ENCODE measurements around the gene ADAM12.

ADAM12 gene

DNA sequence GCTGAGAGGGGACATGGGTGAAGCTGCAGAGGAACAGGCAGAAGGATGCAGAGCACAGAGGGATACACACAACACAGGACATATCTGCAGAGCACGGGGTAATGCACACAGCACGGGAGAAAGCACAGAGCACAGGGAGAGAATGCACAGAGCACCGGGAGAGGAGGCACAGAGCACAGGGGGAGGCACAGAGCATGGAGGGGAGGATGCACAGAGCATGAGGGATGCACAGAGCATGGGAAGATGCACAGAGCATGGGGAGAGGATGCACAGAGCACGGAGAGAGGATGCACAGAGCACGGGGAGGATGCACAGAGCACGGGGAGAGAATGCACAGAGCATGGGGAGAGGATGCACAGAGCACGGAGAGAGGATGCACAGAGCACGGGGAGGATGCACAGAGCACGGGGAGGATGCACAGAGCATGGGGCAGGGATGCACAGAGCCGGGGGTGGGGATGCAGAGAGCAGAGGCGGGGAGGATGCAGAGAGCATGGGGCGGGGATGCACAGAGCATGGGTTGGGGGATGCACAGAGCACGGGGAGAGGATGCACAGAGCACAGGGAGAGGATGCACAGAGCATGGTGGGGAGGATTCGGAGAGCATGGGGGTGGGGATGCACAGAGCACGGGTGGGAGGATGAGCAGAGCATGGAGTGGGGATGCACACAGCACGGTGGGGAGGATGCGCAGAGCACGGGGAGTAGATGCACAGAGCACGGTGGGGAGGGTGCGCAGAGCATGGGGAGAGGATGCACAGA is 230.0 kb downstream of the ADAM12 start:
- TF ChIP-seq TCF4 (CRISPR knock-in tag; IDR thresholded peaks at IDR 0.05; ENCODE audit: borderline replicate concordance) (no peak), OSR1 (CRISPR knock-in tag; IDR thresholded peaks at IDR 0.05) (no peak), ZFP30 (CRISPR knock-in tag; IDR thresholded peaks at IDR 0.05) (no peak), GLIS3 (CRISPR knock-in tag; IDR thresholded peaks at IDR 0.05) (no peak), ZC3H10 (CRISPR knock-in tag; IDR thresholded peaks at IDR 0.05) (no peak), ESRRG (CRISPR knock-in tag; IDR thresholded peaks at IDR 0.05) (no peak), ZNF565 (CRISPR knock-in tag; conservative IDR thresholded peaks at IDR 0.05; ENCODE audit: low read depth) (no peak), ZNF8 (CRISPR knock-in tag; IDR thresholded peaks at IDR 0.05) (no peak), ARNTL (CRISPR knock-in tag; IDR thresholded peaks at IDR 0.05; ENCODE audit: borderline replicate concordance, low read depth) (no peak), BACH2 (CRISPR knock-in tag; IDR thresholded peaks at IDR 0.05; ENCODE audit: borderline replicate concordance) (no peak), CSDC2 (CRISPR knock-in tag; IDR thresholded peaks at IDR 0.05) (no peak), PPARA (CRISPR knock-in tag; IDR thresholded peaks at IDR 0.05; ENCODE audit: borderline replicate concordance) (no peak)
- TF ChIP-seq, protein P1, sequence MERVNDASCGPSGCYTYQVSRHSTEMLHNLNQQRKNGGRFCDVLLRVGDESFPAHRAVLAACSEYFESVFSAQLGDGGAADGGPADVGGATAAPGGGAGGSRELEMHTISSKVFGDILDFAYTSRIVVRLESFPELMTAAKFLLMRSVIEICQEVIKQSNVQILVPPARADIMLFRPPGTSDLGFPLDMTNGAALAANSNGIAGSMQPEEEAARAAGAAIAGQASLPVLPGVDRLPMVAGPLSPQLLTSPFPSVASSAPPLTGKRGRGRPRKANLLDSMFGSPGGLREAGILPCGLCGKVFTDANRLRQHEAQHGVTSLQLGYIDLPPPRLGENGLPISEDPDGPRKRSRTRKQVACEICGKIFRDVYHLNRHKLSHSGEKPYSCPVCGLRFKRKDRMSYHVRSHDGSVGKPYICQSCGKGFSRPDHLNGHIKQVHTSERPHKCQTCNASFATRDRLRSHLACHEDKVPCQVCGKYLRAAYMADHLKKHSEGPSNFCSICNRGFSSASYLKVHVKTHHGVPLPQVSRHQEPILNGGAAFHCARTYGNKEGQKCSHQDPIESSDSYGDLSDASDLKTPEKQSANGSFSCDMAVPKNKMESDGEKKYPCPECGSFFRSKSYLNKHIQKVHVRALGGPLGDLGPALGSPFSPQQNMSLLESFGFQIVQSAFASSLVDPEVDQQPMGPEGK (CRISPR knock-in tag; IDR thresholded peaks at IDR 0.05; ENCODE audit: borderline replicate concordance) = no peak
- TF ChIP-seq, protein P2, sequence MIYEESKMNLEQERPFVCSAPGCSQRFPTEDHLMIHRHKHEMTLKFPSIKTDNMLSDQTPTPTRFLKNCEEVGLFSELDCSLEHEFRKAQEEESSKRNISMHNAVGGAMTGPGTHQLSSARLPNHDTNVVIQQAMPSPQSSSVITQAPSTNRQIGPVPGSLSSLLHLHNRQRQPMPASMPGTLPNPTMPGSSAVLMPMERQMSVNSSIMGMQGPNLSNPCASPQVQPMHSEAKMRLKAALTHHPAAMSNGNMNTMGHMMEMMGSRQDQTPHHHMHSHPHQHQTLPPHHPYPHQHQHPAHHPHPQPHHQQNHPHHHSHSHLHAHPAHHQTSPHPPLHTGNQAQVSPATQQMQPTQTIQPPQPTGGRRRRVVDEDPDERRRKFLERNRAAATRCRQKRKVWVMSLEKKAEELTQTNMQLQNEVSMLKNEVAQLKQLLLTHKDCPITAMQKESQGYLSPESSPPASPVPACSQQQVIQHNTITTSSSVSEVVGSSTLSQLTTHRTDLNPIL (CRISPR knock-in tag; IDR thresholded peaks at IDR 0.05; ENCODE audit: low read depth) = no peak
- TF ChIP-seq, protein P3, sequence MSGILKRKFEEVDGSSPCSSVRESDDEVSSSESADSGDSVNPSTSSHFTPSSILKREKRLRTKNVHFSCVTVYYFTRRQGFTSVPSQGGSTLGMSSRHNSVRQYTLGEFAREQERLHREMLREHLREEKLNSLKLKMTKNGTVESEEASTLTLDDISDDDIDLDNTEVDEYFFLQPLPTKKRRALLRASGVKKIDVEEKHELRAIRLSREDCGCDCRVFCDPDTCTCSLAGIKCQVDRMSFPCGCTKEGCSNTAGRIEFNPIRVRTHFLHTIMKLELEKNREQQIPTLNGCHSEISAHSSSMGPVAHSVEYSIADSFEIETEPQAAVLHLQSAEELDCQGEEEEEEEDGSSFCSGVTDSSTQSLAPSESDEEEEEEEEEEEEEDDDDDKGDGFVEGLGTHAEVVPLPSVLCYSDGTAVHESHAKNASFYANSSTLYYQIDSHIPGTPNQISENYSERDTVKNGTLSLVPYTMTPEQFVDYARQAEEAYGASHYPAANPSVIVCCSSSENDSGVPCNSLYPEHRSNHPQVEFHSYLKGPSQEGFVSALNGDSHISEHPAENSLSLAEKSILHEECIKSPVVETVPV (CRISPR knock-in tag; IDR thresholded peaks at IDR 0.05) = no peak
- ATAC-seq = no peak

DNA sequence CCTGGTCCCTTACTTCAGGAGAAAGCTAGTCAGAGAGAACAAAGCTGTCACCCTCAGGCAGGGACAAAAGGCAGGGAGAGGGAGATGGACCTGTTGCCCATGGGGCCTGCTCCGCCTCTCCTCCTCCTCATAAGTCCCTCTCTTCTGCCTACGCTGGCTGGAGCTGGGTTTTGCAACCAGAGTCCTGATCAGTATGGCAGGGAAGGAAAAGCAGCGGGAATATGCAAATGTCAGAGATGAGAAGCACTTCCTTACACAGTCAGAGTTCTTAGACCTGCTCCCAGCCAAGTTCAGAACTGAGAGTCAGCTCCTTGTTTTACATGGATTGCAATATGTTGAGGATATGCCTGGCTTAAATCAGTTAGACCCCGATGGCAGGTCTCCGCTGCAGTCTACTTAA is 231.1 kb downstream of the ADAM12 start:
- no peak for TF ChIP-seq ARNTL (CRISPR knock-in tag; IDR thresholded peaks at IDR 0.05; ENCODE audit: borderline replicate concordance, low read depth)
- TF ChIP-seq BACH2 (CRISPR knock-in tag; IDR thresholded peaks at IDR 0.05; ENCODE audit: borderline replicate concordance) = no peak
- TF ChIP-seq, protein P2 (CRISPR knock-in tag; IDR thresholded peaks at IDR 0.05; ENCODE audit: low read depth) = no peak
- TF ChIP-seq TCF4 (CRISPR knock-in tag; IDR thresholded peaks at IDR 0.05; ENCODE audit: borderline replicate concordance) = no peak
- TF ChIP-seq, protein P4, sequence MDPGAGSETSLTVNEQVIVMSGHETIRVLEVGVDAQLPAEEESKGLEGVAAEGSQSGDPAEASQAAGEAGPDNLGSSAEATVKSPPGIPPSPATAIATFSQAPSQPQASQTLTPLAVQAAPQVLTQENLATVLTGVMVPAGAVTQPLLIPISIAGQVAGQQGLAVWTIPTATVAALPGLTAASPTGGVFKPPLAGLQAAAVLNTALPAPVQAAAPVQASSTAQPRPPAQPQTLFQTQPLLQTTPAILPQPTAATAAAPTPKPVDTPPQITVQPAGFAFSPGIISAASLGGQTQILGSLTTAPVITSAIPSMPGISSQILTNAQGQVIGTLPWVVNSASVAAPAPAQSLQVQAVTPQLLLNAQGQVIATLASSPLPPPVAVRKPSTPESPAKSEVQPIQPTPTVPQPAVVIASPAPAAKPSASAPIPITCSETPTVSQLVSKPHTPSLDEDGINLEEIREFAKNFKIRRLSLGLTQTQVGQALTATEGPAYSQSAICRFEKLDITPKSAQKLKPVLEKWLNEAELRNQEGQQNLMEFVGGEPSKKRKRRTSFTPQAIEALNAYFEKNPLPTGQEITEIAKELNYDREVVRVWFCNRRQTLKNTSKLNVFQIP (CRISPR knock-in tag; IDR thresholded peaks at IDR 0.05; ENCODE audit: borderline replicate concordance, low read depth) = no peak
- TF ChIP-seq ZNF565 (CRISPR knock-in tag; conservative IDR thresholded peaks at IDR 0.05; ENCODE audit: low read depth) = no peak
- TF ChIP-seq OSR1 (CRISPR knock-in tag; IDR thresholded peaks at IDR 0.05) = no peak
- TF ChIP-seq, protein P1 (CRISPR knock-in tag; IDR thresholded peaks at IDR 0.05; ENCODE audit: borderline replicate concordance) = no peak
- TF ChIP-seq GLIS3 (CRISPR knock-in tag; IDR thresholded peaks at IDR 0.05) = no peak
- TF ChIP-seq ZNF70 (CRISPR knock-in tag; IDR thresholded peaks at IDR 0.05) = no peak
- no peak for TF ChIP-seq ZFP3 (CRISPR knock-in tag; IDR thresholded peaks at IDR 0.05)
- TF ChIP-seq ISL1 (CRISPR knock-in tag; IDR thresholded peaks at IDR 0.05) = no peak
- TF ChIP-seq TOX (CRISPR knock-in tag; IDR thresholded peaks at IDR 0.05; ENCODE audit: borderline replicate concordance) = no peak
- no peak for TF ChIP-seq ZFP30 (CRISPR knock-in tag; IDR thresholded peaks at IDR 0.05)
- no peak for TF ChIP-seq ZC3H10 (CRISPR knock-in tag; IDR thresholded peaks at IDR 0.05)
- no peak for TF ChIP-seq PPARA (CRISPR knock-in tag; IDR thresholded peaks at IDR 0.05; ENCODE audit: borderline replicate concordance)
- TF ChIP-seq RARB (CRISPR knock-in tag; IDR thresholded peaks at IDR 0.05) = no peak
- TF ChIP-seq, protein P3 (CRISPR knock-in tag; IDR thresholded peaks at IDR 0.05) = no peak
- TF ChIP-seq ESRRG (CRISPR knock-in tag; IDR thresholded peaks at IDR 0.05) = no peak
- no peak for ATAC-seq
